IPS-20b (cell line): Measurements from ENCODE around the gene CSH2.

Experiments used
- H3K27ac ChIP-seq: one replicate; pipeline ENCODE4 v1.5.1; 2013; ENCODE audit warnings: low read length
- H3K27me3 ChIP-seq: 2 replicates; pipeline ENCODE4 v1.6.1; 2013; ENCODE audit warnings: mild to moderate bottlenecking, low read length, inconsistent platforms; ENCODE audit not compliant: insufficient read depth
- H3K36me3 ChIP-seq: 2 replicates; pipeline ENCODE4 v1.6.1; 2013; ENCODE audit warnings: low read depth, mild to moderate bottlenecking, inconsistent platforms, low read length, moderate library complexity; ENCODE audit not compliant: insufficient read depth
- H3K4me1 ChIP-seq: 2 replicates; pipeline ENCODE4 v1.6.1; 2013; ENCODE audit warnings: mild to moderate bottlenecking, control low read depth, inconsistent platforms, low read length, moderate library complexity; ENCODE audit not compliant: insufficient read depth
- H3K4me3 ChIP-seq: 2 replicates; pipeline ENCODE4 v1.5.1; 2013; ENCODE audit warnings: mild to moderate bottlenecking, low read length, inconsistent platforms
- H3K9ac ChIP-seq: 2 replicates; pipeline ENCODE4 v1.6.1; 2013; ENCODE audit warnings: low read depth, mild to moderate bottlenecking, inconsistent platforms, low read length, moderate library complexity
- H3K9me3 ChIP-seq: 2 replicates; pipeline ENCODE4 v1.6.1; 2013; ENCODE audit warnings: mild to moderate bottlenecking, low read depth, low read length, inconsistent platforms; ENCODE audit not compliant: insufficient read depth

CSH2 gene

DNA sequence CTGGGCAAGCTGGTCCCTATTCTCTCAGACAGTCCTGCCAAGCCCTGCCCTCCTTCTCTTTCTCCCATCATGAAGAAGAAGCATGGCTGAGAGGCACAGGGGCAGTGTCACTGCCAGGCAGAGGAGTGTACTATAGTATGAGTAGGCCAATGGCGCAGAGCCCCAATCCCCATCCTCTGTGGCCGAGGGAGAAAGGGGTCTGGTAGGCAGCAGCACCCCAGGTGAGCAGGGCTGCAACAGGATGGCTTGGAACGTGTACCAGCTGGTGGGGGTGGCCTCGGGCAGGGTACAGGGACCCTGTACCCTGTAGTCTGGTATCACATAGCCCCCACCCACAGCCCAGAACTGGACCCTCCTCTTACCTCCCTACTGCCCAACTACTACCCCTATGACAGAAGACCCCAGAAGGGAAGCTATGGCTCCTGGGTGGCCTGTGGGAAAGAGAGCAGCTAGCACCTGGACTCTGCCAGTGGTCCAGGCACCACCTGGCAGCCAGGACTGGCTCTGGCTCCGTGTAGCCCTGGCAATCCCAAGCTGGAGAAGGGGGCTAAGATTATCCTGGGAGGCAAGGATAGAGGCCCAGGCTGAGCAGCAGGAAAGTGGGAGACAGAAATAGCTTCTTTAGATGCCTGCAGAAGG, 35.4 kb downstream of the CSH2 start:
- no peaks in the 10 kb centered on the region for H3K9me3 ChIP-seq
- peaks cover 25% of the 10 kb centered on the region for H3K4me1 ChIP-seq
- H3K4me3 ChIP-seq = peak overlapping the region; percentile 42; the same call in 1 of the 2 replicates
- H3K27ac ChIP-seq = no peak overlapping the region
- no peaks in the 10 kb centered on the region for H3K27me3 ChIP-seq
- H3K36me3 ChIP-seq = peaks cover 29% of the 10 kb centered on the region
- peak overlapping the region; percentile 66; the same call in 1 of the 2 replicates for H3K9ac ChIP-seq

DNA sequence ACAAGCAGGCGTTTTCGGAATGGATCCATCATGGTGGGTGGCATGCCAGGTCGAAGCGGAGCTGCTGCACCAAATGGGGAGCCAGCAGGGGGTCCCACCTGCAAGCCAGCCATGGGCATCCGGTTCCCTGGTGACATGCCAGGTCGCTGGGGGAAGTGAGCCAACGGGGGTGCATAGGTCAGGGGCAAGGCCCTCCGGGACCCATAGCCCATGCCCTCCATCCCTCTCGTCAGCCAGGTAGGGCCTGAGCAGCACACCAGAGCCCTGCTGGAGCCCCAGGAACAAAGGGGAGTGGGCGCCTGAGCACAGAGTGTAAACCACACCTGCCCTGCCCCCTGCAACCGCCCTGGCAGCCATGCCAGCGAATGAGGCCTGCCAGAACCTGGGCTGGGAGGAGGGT, 36.0 kb downstream of the CSH2 start:
- no peak overlapping the region for H3K9ac ChIP-seq
- H3K4me1 ChIP-seq = peaks cover 25% of the 10 kb centered on the region
- H3K36me3 ChIP-seq = peaks cover 35% of the 10 kb centered on the region
- H3K27ac ChIP-seq = no peak overlapping the region
- H3K27me3 ChIP-seq = no peaks in the 10 kb centered on the region
- no peak overlapping the region for H3K4me3 ChIP-seq
- H3K9me3 ChIP-seq = no peaks in the 10 kb centered on the region

DNA sequence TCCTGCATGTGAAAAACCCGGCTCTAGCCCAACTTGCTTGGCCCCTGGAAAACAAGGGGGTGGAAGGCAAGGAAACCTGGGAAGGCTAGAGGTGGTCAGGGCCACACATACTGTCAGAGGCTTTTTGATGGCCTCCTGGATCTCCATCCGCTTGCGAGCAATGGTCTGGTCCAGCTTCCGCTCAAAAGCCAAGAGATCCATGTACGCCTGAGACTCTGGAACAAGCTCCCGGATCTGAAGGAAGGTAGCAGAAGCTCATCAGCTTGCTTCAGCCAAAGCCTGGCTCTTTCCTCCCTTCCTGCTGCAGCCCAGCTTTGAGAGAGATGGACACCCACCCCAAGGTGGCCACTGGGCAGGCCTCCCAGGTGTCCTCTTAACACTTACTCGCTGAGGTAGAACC, 36.7 kb downstream of the CSH2 start:
- no peaks in the 10 kb centered on the region for H3K27me3 ChIP-seq
- peaks cover 42% of the 10 kb centered on the region for H3K36me3 ChIP-seq
- no peaks in the 10 kb centered on the region for H3K9me3 ChIP-seq
- H3K9ac ChIP-seq = no peak overlapping the region
- no peak overlapping the region for H3K27ac ChIP-seq
- no peak overlapping the region for H3K4me3 ChIP-seq
- peaks cover 25% of the 10 kb centered on the region for H3K4me1 ChIP-seq

DNA sequence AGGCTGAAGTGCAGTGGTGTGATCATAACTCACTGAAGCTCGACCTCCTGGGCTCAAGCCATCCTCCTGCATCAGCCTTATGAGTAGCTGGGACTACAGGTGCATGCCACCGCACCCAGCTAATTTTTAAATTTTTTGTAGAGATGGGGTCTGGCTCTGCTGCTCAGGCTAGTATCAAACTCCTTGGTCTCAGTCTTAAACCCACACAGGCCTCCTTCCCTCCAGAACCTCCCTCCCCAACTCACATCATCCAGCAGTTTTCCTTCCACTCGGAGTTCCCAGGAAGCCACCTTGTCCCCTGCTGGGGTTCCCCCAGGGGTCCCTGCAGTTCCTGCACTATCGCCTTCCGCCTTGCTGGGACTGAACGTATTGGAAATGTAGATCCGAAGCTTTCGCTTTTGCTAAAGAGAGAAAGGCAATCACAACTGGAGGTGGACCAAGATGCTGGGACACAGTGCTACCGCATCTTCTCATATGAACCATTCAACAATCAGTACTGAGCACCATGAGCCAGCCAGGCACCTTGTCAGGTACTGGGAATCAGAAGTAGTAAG, 38.2 kb downstream of the CSH2 start:
- peaks cover 58% of the 10 kb centered on the region for H3K36me3 ChIP-seq
- no peaks in the 10 kb centered on the region for H3K27me3 ChIP-seq
- no peak overlapping the region for H3K27ac ChIP-seq
- H3K9me3 ChIP-seq = no peaks in the 10 kb centered on the region
- peaks cover 14% of the 10 kb centered on the region for H3K4me1 ChIP-seq
- H3K9ac ChIP-seq = no peak overlapping the region
- H3K4me3 ChIP-seq = no peak overlapping the region

DNA sequence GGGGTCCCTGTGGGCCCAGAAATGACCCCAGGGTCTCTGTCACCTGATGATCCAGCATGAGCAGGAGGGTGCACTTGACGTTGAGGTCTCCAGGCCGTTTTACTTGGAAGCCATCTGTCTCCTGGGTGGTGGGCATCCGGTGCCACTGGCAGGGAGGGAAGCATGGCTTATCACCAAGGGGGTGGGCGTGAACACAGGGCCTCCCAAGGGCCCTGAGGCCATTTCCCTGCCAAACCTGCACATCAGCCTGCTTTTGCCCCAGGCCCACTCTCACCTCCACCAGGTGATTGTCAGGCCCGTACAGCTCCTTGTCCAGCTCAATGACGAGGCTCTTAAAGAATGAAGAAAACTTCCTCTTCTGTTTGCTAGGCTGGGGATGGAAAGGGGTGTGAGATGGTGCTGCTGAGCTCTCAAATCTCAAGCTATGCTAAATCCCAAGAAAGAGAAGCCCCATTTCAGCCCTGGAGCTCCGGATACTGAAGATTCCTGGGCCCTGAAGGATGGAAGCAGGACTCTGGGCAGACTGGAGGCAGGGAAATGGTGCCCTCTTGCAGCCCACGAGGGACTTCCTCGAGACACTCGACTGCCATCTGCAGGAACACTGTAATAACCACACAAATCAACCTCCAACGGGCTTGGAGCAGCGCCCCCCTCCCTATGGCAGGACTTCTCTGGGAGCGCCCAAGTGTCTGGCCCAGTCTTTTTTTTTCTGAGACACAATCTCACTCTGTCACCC, 38.9 kb downstream of the CSH2 start:
- no peaks in the 10 kb centered on the region for H3K27me3 ChIP-seq
- no peak overlapping the region for H3K9ac ChIP-seq
- no peaks in the 10 kb centered on the region for H3K9me3 ChIP-seq
- H3K4me1 ChIP-seq = peaks cover 14% of the 10 kb centered on the region
- peaks cover 64% of the 10 kb centered on the region for H3K36me3 ChIP-seq
- no peak overlapping the region for H3K27ac ChIP-seq
- H3K4me3 ChIP-seq = no peak overlapping the region

DNA sequence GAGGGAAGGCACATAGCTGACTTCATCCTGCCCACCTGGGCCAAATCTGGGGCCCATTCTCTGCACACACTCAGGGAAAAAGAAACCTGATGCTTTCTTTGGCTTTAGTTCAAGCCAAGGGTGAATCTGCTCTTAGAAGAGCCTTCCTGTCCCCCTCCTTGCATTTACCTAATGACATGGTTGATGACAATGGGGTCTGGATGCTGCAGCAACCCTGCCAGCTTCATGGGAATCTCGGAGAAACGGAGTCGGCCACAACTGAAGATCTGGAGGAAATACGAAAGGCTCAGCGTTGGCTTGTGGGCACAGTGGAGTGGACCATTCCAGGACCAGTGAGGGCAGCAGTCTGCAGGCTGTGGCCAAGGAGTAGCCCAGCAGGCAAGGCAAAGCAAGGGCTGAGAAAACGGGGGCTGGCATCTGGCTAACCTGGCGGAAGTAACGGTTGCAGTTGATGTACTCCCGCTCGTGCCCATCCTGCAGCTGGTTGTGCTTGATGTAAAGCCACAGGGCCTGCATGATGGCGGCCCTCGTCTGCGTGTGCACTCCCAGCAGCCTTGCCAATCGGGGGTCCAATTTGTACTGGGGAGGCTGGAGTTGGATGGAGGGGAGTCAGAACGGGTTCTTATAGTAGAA, 39.6 kb downstream of the CSH2 start:
- Histone ChIP-seq H3K9me3 (no peaks in the 10 kb centered on the region), H3K4me1 (peaks cover 9% of the 10 kb centered on the region), H3K4me3 (no peak overlapping the region), H3K9ac (no peak overlapping the region), H3K27me3 (no peaks in the 10 kb centered on the region), H3K27ac (no peak overlapping the region), H3K36me3 (peaks cover 72% of the 10 kb centered on the region)

DNA sequence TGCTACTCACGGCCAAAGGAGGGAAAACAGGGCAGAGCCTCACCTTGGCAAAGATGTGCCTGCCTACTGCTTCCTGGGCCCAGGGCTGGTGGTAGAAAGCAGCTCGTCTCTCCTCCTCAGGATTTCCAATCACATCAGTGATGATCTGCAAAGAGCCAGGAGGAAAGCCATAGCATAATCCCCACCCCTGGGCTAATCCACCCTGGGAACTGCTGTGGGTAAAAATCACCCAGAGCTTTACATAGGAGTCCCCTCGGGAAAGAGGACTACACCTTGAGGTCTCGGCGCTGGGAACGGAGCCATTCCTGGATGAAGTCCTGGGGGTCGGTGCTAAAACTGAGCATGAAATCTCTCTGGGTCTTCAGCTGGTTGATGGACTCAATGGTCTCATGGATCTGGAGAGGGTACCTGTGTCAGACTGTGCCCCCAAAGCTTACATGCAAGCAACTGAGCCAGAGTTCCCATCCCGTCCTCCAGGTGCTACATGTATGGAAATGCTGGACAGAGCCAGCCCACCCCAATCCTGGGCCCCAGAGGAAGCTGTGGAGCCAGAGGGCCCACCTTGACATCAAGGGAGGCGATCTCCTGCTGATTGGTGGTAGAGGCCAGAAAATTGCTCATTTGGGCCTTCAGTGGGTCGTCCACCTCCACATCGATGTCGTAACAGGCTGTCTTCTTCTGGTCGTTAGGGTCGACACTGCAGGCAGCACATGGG, 40.3 kb downstream of the CSH2 start:
- H3K9ac ChIP-seq = no peak overlapping the region
- peaks cover 6% of the 10 kb centered on the region; the same call in 1 of the 2 replicates for H3K4me1 ChIP-seq
- no peaks in the 10 kb centered on the region for H3K27me3 ChIP-seq
- no peaks in the 10 kb centered on the region for H3K9me3 ChIP-seq
- no peak overlapping the region for H3K4me3 ChIP-seq
- no peak overlapping the region for H3K27ac ChIP-seq
- H3K36me3 ChIP-seq = peaks cover 78% of the 10 kb centered on the region

DNA sequence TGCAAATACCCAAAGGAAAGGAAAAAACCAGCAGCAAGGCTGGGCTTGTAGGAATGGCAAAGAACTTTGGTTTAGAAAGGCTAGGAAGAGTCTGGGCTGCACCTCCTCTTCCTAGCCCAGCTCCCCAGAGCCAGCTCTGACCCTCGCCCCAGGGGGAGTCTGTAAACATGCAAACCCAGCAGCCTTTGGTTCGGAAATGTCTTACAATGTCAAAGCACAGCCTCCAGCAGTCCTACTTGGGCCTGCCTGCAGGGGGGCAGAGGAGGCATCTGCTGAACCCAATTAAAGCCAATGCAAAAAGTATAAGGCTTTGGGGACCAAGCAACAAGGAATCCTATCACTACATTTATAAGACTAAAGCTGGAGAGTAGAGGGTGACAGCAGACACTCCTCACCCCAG, 41.0 kb downstream of the CSH2 start:
- Histone ChIP-seq H3K27ac (no peak overlapping the region), H3K9ac (no peak overlapping the region)

DNA sequence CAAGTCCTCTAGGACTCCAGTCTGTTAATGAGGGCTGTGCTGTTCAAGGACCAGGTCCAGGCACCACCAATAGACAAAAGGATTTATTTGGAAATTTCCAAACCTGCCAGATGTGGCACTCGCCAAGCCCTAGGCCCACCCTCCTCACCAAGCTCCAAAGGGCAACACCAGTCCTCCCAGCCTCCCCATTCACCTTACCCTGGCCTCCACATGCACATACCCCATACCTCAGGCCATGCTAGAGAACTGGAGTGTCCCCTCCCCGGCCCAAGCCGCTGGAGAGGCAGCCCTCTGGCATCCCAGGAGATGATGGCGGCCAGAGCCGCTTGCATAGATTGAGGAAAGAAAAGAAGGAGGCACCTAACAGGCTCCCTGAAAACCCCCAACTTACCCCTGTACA, 41.5 kb downstream of the CSH2 start:
- H3K4me3 ChIP-seq = no peak overlapping the region
- no peak overlapping the region for H3K27ac ChIP-seq
- H3K27me3 ChIP-seq = no peaks in the 10 kb centered on the region
- H3K9me3 ChIP-seq = no peaks in the 10 kb centered on the region
- H3K9ac ChIP-seq = no peak overlapping the region
- H3K36me3 ChIP-seq = peaks cover 77% of the 10 kb centered on the region
- peaks cover 5% of the 10 kb centered on the region; the same call in 1 of the 2 replicates for H3K4me1 ChIP-seq

More for the DNA sequence above, 41.0 kb downstream of the CSH2 start:
- Histone ChIP-seq H3K36me3 (peaks cover 78% of the 10 kb centered on the region), H3K9me3 (no peaks in the 10 kb centered on the region), H3K4me3 (no peak overlapping the region), H3K27me3 (no peaks in the 10 kb centered on the region), H3K4me1 (peaks cover 5% of the 10 kb centered on the region; the same call in 1 of the 2 replicates)

DNA sequence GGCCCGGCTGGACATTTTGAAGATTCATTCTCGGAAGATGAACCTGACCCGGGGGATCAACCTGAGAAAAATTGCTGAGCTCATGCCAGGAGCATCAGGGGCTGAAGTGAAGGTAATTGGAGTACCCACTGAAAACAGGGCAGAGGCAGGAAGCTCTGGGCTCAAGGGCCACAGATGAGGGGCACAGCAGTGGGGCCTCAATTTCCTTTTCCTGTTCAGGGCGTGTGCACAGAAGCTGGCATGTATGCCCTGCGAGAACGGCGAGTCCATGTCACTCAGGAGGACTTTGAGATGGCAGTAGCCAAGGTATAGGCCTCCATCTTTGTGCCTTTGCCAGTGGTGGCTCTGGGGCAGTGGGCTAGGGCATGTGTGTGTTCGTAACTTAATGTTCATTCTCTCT, 42.0 kb downstream of the CSH2 start:
- Histone ChIP-seq H3K9me3 (no peaks in the 10 kb centered on the region), H3K36me3 (peaks cover 72% of the 10 kb centered on the region), H3K27me3 (no peaks in the 10 kb centered on the region), H3K4me1 (peaks cover 5% of the 10 kb centered on the region; the same call in 1 of the 2 replicates), H3K27ac (no peak overlapping the region), H3K4me3 (no peak overlapping the region), H3K9ac (no peak overlapping the region)

DNA sequence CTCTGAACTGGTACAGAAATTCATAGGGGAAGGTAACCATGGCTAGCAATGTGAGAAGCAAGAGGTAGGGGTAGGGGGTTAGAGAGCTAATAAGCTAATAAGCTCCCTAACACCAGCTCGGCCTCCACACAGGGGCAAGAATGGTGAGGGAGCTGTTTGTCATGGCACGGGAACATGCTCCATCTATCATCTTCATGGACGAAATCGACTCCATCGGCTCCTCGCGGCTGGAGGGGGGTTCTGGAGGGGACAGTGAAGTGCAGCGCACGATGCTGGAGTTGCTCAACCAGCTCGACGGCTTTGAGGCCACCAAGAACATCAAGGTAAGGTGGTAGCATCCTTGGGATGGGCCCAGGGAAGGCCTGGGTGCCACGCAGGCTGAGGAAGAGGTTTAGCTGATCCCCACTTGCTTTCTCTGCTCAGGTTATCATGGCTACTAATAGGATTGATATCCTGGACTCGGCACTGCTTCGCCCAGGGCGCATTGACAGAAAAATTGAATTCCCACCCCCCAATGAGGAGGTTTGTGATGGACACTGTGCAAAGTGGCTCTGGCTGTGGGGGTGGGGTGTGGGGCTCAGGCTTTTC, 42.5 kb downstream of the CSH2 start:
- no peak overlapping the region for H3K4me3 ChIP-seq
- H3K27me3 ChIP-seq = no peaks in the 10 kb centered on the region
- no peak overlapping the region for H3K27ac ChIP-seq
- peaks cover 72% of the 10 kb centered on the region for H3K36me3 ChIP-seq
- H3K9me3 ChIP-seq = no peaks in the 10 kb centered on the region
- peaks cover 5% of the 10 kb centered on the region; the same call in 1 of the 2 replicates for H3K4me1 ChIP-seq
- H3K9ac ChIP-seq = no peak overlapping the region
